Left renal cortex interstitium (tissue), 4 donors: ENCODE results near the gene LDLRAD1. TPM values are rescaled to one million over a fixed set of nuclear protein-coding genes. Genes with fewer than 3 reads are reported as not detected.

Experiments
- polyA plus RNA-seq, 4 donors: library from polyadenylated mRNA; unstranded; fragments of 120-200 nt; gene quantifications; one replicate each; pipeline ENCODE4 v1.2.1, GENCODE V29; 2013; ENCODE audit not compliant: insufficient read length in 4 of 4

LDLRAD1 gene
- polyA plus RNA-seq, 4 donors = 0.08 TPM; not detected in 3

Other genes starting within 250 kb of the LDLRAD1 start
- gene NDC1, start 179.9 kb downstream of the LDLRAD1 start, polyA plus RNA-seq = 10 to 100 TPM; 25.6 to 31.6 (median 29.0) TPM
- 10 to 100 TPM; 31.1 to 36.3 (median 33.1) TPM for gene YIPF1, start 128.4 kb downstream of the LDLRAD1 start, polyA plus RNA-seq
- gene DIO1, start 124.0 kb downstream of the LDLRAD1 start, polyA plus RNA-seq = 10 to 100 TPM in 1 of 4 donors, 1 to 10 TPM in 3; 3.8 to 10.3 (median 7.8) TPM
- 10 to 100 TPM; 44.9 to 66.6 (median 48.3) TPM for gene IFT25, start 72.5 kb downstream of the LDLRAD1 start, polyA plus RNA-seq
- gene LRRC42, start 71.8 kb downstream of the LDLRAD1 start, polyA plus RNA-seq = 10 to 100 TPM; 38.6 to 48.1 (median 42.1) TPM
- gene TMEM59, start 35.0 kb upstream of the LDLRAD1 start, polyA plus RNA-seq = 100 to 1,000 TPM; 304 to 435 (median 349) TPM
- gene TCEANC2, start 35.4 kb upstream of the LDLRAD1 start, polyA plus RNA-seq = 1 to 10 TPM; 8.2 to 9.6 (median 8.6) TPM
- under 1 TPM in 2 of 4 donors, not detected in 2; 0.08 to 0.11 TPM for gene CDCP2, start 134.8 kb upstream of the LDLRAD1 start, polyA plus RNA-seq
- 1 to 10 TPM; 6.3 to 10.0 (median 8.1) TPM for gene CYB5RL, start 181.8 kb upstream of the LDLRAD1 start, polyA plus RNA-seq
- gene MRPL37, start 182.0 kb upstream of the LDLRAD1 start, polyA plus RNA-seq = 10 to 100 TPM; 73.5 to 88.4 (median 81.7) TPM